MCF 10A (cell line): ENCODE data around the gene EDEM1. TPM values are rescaled to one million over a fixed set of nuclear protein-coding genes. Genes with fewer than 3 reads are reported as not detected.

Experiments
- BruUV-seq: library from RNA; stranded (reverse); fragments of 400-500 nt; replicated peaks from 2 replicates; lab custom pipeline; 2021; lab: Mats Ljungman, UMichigan
- CTCF ChIA-PET: fragments of 300-600 bp; sonication (Branson Sonifier 250); formaldehyde crosslinking; extraction: SDS; loops from one replicate; lab custom pipeline; 2021; ENCODE audit warnings: antibody characterized with exemption, inconsistent platforms; lab: Yijun Ruan, JAX
- POLR2A ChIA-PET: fragments of 300-600, 350-650 bp; sonication (Branson Sonifier 250); formaldehyde crosslinking; extraction: SDS; loops from one replicate; lab custom pipeline; 2020; ENCODE audit warnings: antibody characterized with exemption, inconsistent platforms; lab: Yijun Ruan, JAX
- DNase-seq: peaks from one replicate; pipeline ENCODE4 v3.0.0-alpha.2; 2018; ENCODE audit not compliant: unreplicated experiment
- H3K27ac Mint-ChIP-seq: one replicate; pipeline ENCODE4 v1.8.0; 2022; ENCODE audit warnings: mild to moderate bottlenecking, low read depth, mixed read lengths; ENCODE audit not compliant: unreplicated experiment
- H3K27me3 Mint-ChIP-seq: one replicate; pipeline ENCODE4 v1.8.0; 2022; ENCODE audit warnings: mixed read lengths; ENCODE audit not compliant: insufficient read depth, unreplicated experiment
- H3K36me3 Mint-ChIP-seq: one replicate; pipeline ENCODE4 v1.8.0; 2022; ENCODE audit warnings: mild to moderate bottlenecking, moderate library complexity, mixed read lengths; ENCODE audit not compliant: insufficient read depth, unreplicated experiment
- H3K4me1 Mint-ChIP-seq: one replicate; pipeline ENCODE4 v1.8.0; 2022; ENCODE audit warnings: mixed read lengths; ENCODE audit not compliant: insufficient read depth, unreplicated experiment
- H3K4me3 Mint-ChIP-seq: one replicate; pipeline ENCODE4 v1.8.0; 2022; ENCODE audit warnings: mild to moderate bottlenecking, moderate library complexity, mixed read lengths; ENCODE audit not compliant: unreplicated experiment
- H3K9me3 Mint-ChIP-seq: one replicate; pipeline ENCODE4 v1.8.0; 2022; ENCODE audit warnings: mixed read lengths; ENCODE audit not compliant: unreplicated experiment
- CTCF ChIP-seq: fragments of 200-600 bp; IDR thresholded peaks from one replicate; pipeline ENCODE4 v1.8.0; 2022; ENCODE audit warnings: antibody characterized with exemption, mild to moderate bottlenecking; ENCODE audit not compliant: unreplicated experiment
- intact Hi-C: fragments of 100-400 bp; cut with micrococcal nuclease; formaldehyde crosslinking; loops from 2 replicates; pipeline ENCODE4 v1.14.1; 2022
- total RNA-seq: library from RNA; stranded (reverse); gene quantifications from 2 replicates; pipeline ENCODE4 v1.2.3, GENCODE V29; 2022

Gene EDEM1
- total RNA-seq, 1 experiment from 2014 or later = 114 TPM

DNA sequence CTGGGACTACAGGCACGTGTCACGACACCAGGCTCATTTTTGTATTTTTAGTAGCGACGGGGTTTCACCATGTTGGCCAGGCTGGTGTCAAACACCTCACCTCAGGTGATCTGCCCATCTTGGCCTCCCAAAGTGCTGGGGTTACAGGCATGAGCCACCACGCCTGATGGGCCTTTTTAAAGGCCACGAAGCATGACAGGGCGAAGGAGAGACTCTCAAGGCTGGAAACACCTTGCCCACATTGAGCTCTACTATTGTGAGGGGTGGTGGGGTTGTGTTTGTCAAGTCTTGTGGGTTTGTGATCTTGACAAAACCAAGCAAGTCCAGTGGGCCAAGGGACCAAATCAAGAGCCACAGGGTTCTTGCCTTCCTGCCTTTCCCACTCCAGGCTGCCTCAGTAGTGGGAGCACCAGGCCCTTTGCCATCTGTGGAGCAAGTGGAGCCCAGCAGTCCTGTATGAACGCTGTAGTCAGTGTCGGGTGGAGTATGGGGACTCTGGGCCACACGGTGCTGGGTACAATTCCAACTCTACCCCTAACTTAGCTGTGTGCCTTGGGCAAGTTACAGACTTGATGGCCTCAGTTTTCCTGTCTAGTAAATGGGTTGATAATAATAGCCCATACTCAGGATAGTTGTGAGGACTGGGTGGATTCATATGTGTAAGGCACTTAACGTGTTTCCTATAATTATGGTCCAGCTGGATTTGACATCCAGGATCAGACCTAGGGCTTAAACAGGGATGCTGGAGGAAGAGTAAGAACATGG, 33.3 kb downstream of the EDEM1 start:
- TF ChIP-seq CTCF = no peak
- Mint-ChIP-seq H3K27me3 (no peaks in the 10 kb centered on the region), H3K4me3 (no peak overlapping the region), H3K27ac (peak overlapping the region; percentile 6), H3K9me3 (no peaks in the 10 kb centered on the region), H3K4me1 (no peaks in the 10 kb centered on the region), H3K36me3 (peaks cover 51% of the 10 kb centered on the region)
- no peak for DNase-seq
- POLR2A ChIA-PET = interaction anchor here (0.6 kb wide), 1 partner anchor 98 kb away, joined by 3 read pairs; no protein-coding TSS in a partner anchor
- CTCF ChIA-PET = interaction anchor here (0.9 kb wide), 1 partner anchor 9 kb away, joined by 3 read pairs; no protein-coding TSS in a partner anchor
- intact Hi-C loops = loop anchor here (10.0 kb wide), 1 partner anchor 1574 kb away; no protein-coding TSS in a partner anchor
- BruUV-seq = no TSS peak

DNA sequence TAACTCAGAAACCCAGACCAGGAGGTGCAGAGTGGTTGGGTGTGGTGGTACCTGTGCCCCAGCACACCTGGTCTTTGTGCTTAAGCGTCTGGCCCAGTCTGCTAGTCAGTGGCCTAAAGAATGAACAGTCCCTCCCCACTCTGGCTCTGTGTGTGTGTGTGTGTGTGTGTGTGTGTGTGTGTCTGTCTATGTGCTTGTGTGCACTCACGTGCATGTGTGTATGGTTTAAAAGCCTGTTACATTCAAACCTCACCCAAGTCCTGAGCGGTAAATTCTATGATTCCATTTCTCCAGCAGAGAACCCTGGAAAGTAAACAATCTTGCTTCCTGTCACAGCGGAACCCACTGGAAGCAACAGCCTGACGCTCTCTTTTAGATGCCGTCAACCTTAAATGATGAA, 34.2 kb downstream of the EDEM1 start:
- POLR2A ChIA-PET = interaction anchor here (0.6 kb wide), 1 partner anchor 98 kb away, joined by 3 read pairs; no protein-coding TSS in a partner anchor
- H3K27me3 Mint-ChIP-seq = no peaks in the 10 kb centered on the region
- H3K9me3 Mint-ChIP-seq = no peaks in the 10 kb centered on the region
- H3K27ac Mint-ChIP-seq = no peak overlapping the region
- intact Hi-C loops = loop anchor here (10.0 kb wide), 1 partner anchor 1573 kb away; no protein-coding TSS in a partner anchor
- no TSS peak for BruUV-seq
- peaks cover 44% of the 10 kb centered on the region for H3K36me3 Mint-ChIP-seq
- CTCF ChIA-PET = interaction anchor here (0.9 to 1.2 kb wide), 2 partner anchors 8 to 18 kb away, joined by 3 read pairs; no protein-coding TSS in a partner anchor
- no peak overlapping the region for H3K4me3 Mint-ChIP-seq
- DNase-seq = no peak
- no peaks in the 10 kb centered on the region for H3K4me1 Mint-ChIP-seq
- no peak for TF ChIP-seq CTCF

DNA sequence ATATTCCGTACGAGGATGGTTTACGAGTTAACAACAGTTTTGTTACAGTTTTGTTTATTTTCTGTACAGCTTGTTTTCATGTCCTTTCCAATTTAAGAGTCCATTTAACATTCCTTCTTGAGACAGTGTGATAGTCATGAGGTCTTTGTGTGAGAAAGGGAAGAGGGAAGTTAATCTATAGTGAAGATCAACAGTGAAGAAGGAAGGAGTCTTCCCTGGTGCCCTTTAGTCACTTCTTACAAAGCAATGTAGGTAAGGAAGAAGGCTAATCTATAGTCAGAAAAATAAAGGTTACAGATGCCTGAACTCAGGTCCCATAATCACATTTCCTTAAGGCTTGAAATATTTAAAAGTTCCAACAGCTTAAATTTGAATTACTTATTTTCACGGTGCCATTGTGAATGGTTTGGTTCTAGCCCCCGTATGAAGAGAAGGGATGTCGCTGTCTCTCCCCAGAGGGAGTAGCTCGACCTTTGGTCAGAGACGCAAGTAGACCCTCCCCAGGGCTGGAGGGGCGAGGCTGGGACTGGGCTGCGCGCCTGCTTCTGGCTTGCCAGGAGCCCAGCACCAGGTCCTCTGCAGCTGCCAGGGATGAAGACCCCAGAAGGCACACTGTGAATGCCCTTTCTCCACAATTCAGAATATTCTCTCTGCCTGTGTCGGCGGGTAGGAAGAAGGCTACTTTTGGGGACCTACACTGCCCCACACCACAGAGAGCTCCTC, 34.9 kb downstream of the EDEM1 start:
- CTCF ChIA-PET = interaction anchor here (0.5 to 1.2 kb wide), 3 partner anchors 18 to 511 kb away, joined by 3 read pairs; no protein-coding TSS in a partner anchor
- Mint-ChIP-seq H3K27ac (no peak overlapping the region), H3K36me3 (peaks cover 37% of the 10 kb centered on the region), H3K4me3 (no peak overlapping the region), H3K27me3 (no peaks in the 10 kb centered on the region), H3K9me3 (no peaks in the 10 kb centered on the region), H3K4me1 (no peaks in the 10 kb centered on the region)
- DNase-seq = no peak
- TF ChIP-seq CTCF = no peak
- BruUV-seq = no TSS peak
- POLR2A ChIA-PET = interaction anchor here (0.7 to 1.5 kb wide), 3 partner anchors 11 to 33 kb away, joined by 3 read pairs; no protein-coding TSS in a partner anchor
- intact Hi-C loops = loop anchor here (10.0 kb wide), 1 partner anchor 1572 kb away; no protein-coding TSS in a partner anchor
